GM12874 (cell line): Measurements from ENCODE around the gene SLC6A16.

Experiments
- CTCF ChIP-seq: IDR thresholded peaks from 2 replicates; pipeline ENCODE4 v1.5.1; 2011; ENCODE audit warnings: low read depth, mild to moderate bottlenecking, control low read depth, low read length, moderate library complexity; ENCODE audit not compliant: insufficient read depth

SLC6A16 gene

DNA sequence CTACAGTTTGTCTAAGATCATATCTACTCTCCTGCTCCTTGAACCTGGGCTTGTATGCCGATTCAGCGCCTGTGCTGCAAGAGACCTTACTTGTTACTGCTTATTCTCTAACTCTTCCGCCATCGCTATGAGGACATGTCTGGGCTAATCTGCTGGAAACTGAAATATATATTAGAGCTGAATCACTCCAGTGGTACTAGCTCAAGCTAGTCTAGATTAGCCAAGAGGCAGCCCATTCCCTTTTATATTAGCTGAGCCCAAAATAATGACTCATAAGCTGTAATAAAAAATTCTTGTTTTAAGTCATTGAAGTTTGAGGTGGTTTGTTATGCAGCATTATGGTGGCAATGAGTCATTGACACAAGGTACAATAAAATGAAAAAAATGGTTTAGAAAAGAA, 52.8 kb downstream of the SLC6A16 start:
- TF ChIP-seq CTCF, result no peak

DNA sequence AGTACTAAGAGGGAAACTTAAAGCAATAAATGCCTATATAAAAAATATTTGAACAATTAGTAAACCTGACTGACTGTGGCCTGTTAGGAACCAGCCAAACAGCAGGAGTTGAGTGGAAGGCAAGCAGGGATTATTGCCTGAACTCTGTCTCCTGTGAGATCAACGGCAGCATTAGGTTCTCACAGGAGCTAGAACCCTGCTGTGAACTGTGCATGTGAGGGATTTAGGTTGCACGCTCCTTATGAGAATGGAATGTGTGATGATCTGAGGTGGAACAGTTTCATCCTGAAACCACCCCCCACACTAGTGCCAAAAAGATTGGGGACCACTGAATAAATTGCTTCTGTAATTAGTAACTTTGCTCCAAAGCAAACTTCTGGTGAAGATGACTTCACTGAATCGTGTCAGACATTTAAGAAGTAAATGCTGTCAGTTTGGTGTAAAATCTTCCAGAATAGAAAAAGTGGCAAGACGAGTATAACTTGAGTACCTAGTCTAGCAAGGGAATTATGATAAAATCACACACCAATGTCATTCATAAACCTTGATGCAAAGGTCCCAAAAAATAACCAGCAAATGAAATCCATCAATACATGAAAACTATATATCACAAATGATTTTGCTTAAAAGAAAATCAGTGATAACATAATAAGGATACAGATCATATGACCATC, 53.8 kb downstream of the SLC6A16 start:
- no peak for TF ChIP-seq CTCF

- peak; percentile 60 for TF ChIP-seq CTCF
Observed at GRCh38 chr19:49266409-49266808, 58.6 kb downstream of the SLC6A16 start.

DNA sequence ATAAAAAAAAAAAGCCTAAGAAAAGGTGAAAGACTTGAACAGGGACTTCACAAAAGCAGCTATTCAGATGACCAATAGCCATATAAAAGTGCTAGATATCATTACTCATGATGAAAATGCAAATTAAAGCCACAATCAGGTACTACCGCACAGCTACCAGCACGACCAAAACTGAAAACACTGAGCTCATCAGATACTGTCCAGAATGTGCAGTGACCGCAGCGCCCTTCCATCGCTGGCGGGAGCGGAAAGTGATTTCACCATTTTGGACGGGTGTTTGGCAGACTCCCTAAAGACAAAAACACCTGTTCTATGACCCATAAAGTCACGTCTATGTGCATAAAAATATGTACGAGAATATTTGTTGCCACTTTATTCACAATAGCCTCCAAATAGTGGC, 60.7 kb downstream of the SLC6A16 start:
- no peak for TF ChIP-seq CTCF

GRCh38 chr19:49261602-49262001, 63.4 kb downstream of the SLC6A16 start:
- no peak for TF ChIP-seq CTCF

GRCh38 chr19:49256691-49257090, 68.3 kb downstream of the SLC6A16 start:
- no peak for TF ChIP-seq CTCF

- no peak for TF ChIP-seq CTCF
Observed at GRCh38 chr19:49255674-49256073, 69.3 kb downstream of the SLC6A16 start.
